Measurements from ENCODE around the gene SOX18.
"Not testable (repeated sequence)": the region's sequence is repeated elsewhere in the genome, so short reads cannot be mapped to it uniquely, and the experiment has no call there.

Gene SOX18

DNA sequence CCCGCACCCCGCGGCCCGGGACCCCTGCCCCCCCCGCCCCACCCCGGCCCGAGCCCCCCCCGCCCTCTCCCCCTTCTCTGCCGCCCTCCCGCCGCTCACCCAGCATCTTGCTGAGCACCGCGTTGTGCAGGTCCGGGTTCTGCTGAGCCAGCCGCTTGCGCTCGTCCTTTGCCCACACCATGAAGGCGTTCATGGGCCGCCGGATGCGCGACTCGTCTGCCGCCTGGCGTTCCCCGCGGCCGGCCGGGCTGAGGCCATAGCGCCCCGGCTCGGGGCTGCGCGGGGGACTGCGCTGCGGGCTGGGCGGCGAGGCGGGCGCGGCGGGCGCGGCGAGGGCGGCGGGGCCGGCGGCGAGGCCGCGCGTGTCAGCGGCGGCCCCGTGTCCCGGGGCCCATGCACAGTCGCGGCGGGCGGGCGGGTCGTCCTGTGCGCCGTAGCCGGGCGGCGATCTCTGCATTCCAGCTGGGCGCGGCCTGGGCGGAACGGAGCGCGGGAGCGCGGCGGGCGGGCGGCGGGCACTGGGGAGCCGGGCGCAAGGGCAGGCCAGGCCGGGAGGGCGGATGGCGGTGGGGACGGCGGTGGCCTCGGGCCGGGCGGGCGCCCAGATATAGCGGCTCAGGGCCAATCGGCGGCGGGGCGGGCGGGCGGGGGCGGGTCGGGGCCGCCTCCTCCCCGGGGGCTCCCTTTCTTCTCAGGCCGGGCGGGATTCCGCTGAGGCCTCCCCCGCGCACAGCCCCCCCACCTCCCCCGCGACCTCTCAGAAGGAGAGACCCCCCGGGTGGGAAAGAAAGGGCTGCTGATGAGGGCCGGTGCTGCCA, at the start of gene SOX18:
SOX18 (minus strand) TSS at position 580 of the 818 bp plus-strand sequence; CDS start at position 457, 123 bp downstream.
- DNase-seq, result peak in 1 of 2 experiments; percentile 51

GRCh38 chr20:64098471-64099013, 49.1 kb upstream of the SOX18 start:
- no peak for DNase-seq

- DNase-seq, result no peak
These were observed 47.1 kb upstream of the SOX18 start for GRCh38 chr20:64096535-64096934.

DNA sequence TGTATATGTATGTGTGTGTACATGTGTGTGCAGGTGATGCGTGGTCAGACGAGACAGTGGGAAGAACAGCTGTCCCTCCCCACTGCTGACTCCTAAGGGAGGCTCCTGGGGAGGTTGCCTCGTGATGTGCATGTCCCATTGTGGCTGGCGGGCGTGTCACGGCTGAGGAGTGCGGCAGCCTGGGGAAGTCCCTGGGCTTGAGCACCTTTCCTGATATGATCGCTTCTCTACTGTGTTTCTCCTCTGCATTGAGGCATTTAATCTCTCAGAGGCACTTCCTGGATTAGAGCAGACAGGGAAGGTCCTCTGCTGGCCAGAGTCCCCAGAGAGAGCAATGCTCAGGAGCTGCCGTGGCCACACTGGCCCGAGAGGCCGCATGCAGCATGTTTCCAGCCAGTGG, 46.5 kb upstream of the SOX18 start:
- DNase-seq, result no peak

DNA sequence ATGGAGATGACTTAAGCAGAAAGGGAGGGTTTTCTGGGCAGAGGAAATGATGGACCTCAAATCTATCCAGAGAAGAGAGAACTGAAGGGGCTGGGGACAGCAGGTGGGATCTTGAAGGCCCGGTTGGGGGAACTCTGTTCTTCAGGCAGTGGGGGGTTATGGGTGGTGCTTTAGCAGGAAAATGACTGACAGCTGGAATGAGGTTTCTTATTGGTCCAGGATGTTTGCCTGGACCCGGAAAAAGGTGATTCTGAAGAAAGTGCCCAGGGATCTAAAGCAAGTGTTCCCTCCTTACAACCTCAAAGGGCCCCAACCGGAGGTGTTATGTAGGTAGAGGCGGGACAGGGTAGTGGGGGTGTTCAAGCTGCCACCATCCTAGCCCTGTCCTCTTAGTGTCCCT, 46.0 kb upstream of the SOX18 start:
- no peak for DNase-seq

GRCh38 chr20:64093013-64093503, 43.6 kb upstream of the SOX18 start:
- DNase-seq, result no peak

DNA sequence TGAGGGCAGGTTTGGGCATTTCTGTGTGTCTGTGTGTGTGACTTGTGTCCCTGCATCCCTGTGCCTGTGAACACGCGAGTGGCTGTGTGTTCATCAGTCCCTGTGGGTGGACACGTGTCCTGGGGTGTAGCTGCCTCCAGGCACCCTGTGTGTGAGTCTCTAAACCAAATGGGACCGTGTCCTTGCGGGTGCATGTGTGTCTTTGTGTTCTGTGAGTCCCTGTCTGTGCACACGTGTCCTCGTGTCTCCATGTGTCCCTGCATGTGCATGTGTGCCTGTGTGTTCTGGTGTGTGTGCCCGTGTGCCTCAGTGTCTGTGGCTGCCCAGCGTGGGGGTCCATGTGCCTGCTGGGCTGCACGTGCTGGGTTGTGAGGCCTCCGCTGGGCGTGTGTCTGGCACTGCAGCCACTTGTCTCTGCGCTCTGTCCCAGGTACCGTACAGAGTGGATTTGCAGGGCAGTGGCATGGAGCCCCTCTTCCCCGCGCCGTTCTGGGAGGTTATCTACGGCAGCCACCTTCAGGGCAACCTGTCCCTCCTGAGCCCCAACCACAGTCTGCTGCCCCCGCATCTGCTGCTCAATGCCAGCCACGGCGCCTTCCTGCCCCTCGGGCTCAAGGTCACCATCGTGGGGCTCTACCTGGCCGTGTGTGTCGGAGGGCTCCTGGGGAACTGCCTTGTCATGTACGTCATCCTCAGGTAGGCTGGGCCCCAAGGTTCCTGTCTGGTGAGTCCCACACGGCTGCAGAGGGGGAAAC, 43.0 kb upstream of the SOX18 start:
- peak in 1 of 2 experiments; percentile 21 for DNase-seq

GRCh38 chr20:64091770-64092169, 42.3 kb upstream of the SOX18 start:
- no peak for DNase-seq

- no peak for DNase-seq
These were observed 41.9 kb upstream of the SOX18 start for GRCh38 chr20:64091340-64091739.

- peak in 1 of 2 experiments; percentile 58 for DNase-seq
These were observed 40.7 kb upstream of the SOX18 start for GRCh38 chr20:64090165-64090564.

- DNase-seq, result not testable (repeated sequence)
These were observed 39.1 kb upstream of the SOX18 start for GRCh38 chr20:64088586-64088985.

- not testable (repeated sequence) for DNase-seq
These were observed 37.9 kb upstream of the SOX18 start for GRCh38 chr20:64087226-64087825.

- DNase-seq, result no peak
These were observed 37.4 kb upstream of the SOX18 start for GRCh38 chr20:64086801-64087200.

DNA sequence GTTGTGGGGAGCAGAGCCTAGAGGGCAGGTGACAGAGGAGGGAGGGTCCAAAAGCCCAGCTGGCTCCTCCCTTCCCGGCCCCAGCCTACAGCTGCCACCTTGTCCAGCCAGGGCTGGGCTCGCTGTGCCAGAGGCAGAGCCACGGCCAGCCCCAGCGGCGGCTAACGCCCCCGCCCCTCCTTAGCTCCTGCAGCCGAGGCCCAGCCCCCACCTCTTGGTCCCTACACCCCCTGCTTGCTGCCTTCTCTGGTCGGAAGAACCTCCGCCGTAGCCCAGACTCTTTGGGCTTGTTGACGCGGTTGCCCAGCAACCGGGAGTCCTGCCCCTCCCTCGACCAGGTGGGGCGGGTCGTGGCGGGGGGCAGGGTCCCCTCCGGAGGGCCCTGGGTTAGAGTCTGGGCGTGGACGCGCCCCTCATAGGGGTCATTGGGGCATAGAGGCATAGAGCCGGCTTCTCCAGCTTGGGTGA, 35.3 kb upstream of the SOX18 start:
- DNase-seq, result no peak

GRCh38 chr20:64083804-64084684, 34.6 kb upstream of the SOX18 start, which contains the start of gene LKAAEAR1:
LKAAEAR1 (minus strand) TSS chr20:64084398; CDS start chr20:64084219, 179 bp downstream.
- DNase-seq, result no peak

- peak; percentile 20 to 90 for DNase-seq
These were observed 34.0 kb upstream of the SOX18 start for GRCh38 chr20:64083378-64083803.

- no peak for DNase-seq
These were observed 33.5 kb upstream of the SOX18 start for GRCh38 chr20:64082820-64083377.

GRCh38 chr20:64082126-64082731, 32.8 kb upstream of the SOX18 start:
- DNase-seq, result peak in 1 of 2 experiments; percentile 40

- DNase-seq, result no peak
These were observed 32.2 kb upstream of the SOX18 start for GRCh38 chr20:64081624-64081964.

- DNase-seq, result no peak
These were observed 31.6 kb upstream of the SOX18 start for GRCh38 chr20:64080813-64081623.
